Right hindlimb (tissue), 1 donor: ENCODE results near the gene NOXA1.
A peak's percentile ranks its signal among the peaks of the same experiment; 100 is the strongest.
"Not testable (repeated sequence)": the region's sequence is repeated elsewhere in the genome, so short reads cannot be mapped to it uniquely, and the experiment has no call there.

Source experiments
- DNase-seq: peaks from one replicate; pipeline ENCODE4 v3.0.0-alpha.2; 2018

Gene NOXA1

DNA sequence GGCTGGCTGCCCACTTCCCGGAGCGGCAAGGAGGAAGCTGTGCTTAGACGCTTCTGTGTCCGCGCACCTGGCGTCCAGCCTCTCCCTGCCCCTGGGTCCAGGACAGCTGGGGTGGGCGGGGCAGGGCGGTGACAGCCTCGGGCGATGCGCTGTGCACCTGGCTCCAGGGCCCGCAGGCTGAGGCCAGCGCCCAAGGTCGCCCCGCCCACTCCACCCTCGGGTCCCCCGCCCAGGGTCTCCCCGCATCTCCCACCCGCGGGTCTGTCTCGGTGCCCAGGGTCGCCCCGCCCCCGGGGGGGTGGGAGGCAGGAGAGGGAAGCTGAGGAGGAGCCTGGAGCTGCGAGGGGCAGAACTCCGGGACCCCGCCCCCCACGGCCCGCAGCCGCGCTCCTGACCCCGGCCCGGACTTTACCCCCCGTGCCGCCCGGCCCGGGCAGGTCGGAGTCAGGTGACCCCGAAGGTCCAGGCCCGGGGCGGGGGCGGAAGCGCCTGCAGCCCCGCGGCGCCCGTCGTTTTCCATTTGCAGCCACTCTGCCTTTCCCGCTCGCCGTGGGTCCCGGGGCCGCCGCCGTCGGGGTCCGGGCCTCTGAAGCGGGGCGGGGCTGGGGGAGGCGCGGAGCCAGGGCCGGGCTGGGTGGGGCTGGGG is 18.2 kb downstream of the NOXA1 start, which contains the start of gene ENTPD8:
Gene ENTPD8, minus strand, starts transcription at position 69 of the 646 bp plus-strand sequence. CDS start 3,072 bp downstream, outside the sequence.
- peak; percentile 79 for DNase-seq

DNA sequence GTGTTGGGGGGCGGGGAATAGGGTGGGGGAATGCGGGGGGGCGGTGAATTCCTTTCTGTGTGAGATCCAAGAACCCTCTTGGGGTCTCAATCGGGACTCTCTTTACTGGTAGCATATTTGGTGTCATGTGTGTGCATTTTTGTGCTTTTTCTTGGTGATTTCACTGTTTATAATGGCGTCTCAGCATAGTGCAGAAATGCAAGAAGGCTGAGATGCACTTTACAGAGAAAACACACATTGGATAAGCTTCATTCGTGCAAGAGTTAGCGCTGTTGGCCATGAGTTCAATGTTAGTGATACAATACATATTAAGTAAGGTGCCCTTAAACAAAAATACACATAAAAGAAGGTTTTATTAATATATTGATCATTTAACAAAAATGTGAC is 18.7 kb downstream of the NOXA1 start:
- no peak for DNase-seq

DNA sequence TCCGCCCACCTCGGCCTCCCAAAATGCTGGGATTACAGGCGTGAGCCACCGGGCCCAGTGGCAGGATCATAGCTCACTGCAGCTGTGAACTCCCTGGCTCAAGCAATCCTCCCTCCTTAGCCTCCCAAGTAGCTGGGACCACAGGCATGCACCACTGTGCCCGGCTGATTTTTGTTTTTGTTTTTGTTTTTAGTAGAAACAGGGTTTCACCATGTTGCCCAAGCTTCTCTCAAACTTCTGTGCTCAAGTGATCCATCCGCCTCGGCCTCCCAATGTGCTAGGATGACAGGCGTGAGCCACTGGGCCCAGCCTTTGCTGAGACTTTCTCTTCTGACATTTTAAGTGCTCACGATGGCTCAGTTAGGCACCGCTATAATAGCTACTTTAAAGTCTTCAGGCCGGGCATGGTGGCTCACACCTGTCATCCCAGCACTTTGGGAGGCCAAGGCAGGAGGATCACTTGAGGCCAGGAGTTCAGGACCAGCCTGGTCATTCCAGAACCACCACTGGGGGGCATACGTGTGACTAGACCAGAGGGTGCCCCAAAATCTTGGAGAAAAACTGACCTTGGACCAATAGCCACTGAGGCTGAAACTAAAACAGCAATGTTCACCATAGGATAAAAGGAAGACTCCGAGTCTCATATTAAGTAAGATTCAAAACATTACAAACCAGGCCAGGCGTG is 21.1 kb downstream of the NOXA1 start:
- DNase-seq: no peak

DNA sequence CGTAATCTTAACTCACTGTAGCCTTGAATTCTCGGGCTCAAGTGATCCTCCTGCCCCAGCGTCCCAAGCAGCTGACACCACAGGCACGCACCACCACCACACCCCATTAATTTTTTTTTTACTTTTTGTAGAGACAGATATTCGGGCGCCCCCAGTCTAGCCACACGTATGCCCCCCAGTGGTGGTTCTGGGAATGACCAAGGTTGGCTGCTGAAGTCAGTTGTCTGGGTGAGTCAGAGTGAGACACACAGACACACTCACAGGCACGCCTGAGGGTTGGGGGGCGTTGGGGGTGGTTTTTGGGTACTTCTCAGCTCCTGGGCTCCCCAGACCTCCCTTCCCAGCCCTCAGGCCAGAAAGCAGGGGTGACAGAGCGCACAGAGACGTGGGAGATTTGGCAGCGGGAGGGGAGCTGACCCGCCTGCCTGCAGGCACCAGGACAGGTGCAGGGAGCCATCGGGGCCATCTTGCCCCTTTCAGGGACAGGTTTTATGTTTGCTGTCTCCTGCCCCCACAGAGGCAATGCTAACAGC is 22.1 kb downstream of the NOXA1 start:
- peak; percentile 82 for DNase-seq

DNA sequence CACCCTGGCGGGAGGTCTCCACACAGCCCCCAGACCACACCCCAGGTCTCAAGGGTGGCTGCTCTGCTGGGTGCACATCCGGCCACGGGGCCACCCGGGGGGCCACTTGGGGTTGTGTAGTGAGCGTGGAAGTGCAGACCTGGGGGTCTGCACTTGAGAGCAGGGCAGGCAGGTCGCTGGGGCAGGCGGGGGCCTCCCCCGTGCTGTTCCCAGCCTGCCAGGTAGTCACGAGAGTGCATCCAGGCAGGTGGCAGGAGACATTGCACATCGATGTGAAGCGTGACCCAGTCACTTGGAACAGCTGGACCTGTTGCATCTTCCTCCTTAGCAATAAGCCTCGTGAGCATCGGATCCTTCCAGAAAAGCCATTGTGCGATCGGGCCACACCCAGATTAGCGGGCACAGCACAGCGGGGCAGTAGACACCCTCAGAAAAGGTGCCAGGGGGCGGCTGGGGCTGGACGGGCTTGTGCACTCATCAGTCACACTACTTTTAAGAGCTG is 22.8 kb downstream of the NOXA1 start:
- no peak for DNase-seq

DNA sequence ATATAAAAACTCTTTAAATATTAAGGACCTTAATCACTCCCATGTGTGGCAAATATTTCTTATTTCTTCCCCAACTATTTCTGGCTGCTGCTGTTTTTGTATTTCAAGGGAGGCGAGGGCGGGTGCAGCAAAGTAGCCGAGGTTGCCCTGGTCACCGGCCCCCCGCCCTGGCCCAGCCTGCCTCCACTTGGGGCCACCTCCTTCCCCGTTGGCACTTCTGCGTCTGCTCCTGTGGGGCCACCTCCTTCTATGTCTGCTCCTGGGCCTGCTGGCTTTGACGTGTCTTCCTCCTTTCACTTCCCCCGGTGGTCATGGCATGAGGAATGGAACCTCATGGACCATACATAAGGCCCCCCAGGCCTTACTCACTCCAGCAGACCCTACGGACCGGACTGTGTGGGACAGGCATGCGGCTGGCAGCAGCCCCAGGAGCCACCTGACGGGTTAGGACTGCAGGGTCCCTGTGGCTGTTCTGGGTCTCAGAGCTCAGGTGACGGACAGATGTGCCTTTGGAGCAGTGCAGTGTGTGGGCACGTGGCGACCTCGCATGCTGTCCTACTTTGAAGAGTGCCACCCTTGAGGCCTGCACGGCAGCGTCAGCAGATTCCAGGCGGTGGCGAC is 23.8 kb downstream of the NOXA1 start:
- no peak for DNase-seq

DNA sequence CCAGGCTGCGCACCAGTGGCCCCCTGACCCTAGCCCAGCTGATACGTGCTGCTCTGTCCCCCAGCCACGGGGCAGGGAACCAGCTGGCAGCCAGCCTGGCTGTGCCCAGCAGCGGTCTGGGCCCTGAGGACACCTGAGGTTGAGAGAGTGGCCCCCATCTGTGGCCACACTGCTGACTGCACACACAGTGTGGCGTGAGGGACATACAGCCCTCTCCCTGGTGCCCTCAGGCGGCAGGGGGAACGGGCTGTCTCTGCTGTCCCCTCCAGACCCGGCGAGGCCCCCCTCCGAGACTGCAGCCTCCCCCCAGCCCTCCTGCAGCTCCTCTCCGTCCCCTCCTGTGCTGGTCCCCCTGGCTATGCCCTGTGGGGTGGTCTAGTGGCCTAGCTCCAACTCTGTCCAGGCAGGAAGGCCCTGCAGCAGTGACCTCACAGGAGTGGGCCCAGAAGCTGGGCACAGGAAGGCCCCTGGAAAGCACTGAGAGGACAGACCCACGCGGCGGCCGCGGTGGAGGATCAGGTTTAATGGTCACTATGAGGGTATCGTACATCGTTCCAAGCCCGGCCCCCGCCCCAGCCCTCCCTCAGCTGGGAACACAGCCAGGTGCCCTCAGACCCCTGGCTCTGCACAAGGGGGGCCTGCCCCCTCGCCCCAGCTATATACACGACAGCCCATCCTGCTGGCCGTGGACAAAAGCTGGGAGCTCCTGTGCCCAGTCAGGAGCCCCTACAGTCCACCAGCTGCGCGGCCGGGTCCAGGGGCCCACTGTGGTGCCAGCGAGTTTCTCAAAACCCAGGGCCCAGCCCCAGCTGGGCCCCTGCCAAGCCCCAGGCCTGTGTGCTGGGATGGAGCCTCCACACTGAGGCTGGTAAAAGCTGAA is 24.8 kb downstream of the NOXA1 start:
- no peak for DNase-seq

DNA sequence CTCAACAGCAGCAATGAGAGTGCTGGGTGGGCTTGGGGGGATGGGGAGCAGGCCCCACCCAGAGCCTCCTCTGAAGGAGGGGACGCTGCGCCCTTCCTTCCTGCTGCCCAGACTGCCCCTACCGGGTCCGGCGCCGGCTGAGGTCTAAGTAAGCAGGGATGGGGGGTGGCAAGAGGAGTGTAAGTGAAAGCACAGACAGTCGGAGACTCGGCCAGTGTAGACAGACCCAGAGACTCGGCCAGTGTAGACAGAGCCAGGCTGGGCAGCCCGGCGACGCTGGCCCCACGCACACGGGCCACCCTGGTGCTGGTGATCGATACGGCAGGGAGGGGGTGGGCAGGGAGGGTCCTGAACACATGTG is 25.4 kb downstream of the NOXA1 start:
- no peak for DNase-seq

DNA sequence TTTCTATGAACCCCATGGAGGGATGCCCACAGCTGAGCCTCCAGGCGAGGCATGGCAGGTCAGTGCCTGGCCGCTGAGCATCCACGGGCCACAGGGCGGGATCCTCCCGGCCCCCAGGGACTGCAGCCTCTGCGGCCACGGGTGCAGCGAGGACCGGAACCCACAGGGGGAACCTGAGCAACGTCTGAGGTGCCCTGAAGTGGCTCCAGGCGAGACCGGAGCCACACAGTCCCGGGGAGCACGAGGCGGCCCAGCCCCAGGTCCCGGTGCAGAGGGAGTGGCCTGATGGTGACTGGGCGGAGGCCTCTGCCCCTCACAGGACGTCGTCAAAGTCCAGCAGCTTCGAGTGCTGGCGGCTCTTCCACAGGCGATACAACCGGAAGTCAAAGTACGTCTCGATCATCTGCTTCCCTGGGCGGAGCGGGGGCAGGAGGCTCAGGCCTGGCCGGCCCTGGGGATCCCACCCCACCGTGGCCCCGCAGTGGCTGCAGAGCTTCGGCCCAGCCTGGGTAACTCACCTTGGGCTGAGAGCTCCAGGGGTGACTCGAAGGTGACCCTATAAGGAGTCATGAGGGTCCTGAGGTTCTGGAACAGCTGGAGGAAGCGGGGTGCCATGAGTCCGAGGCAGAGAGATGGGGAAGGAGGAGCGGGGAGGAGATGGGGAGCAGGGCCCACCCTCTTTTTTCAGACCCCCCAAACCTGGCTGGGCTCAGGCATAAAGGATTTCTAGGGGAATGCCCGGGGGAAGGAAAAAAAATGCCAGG is 26.1 kb downstream of the NOXA1 start:
- DNase-seq: no peak

DNA sequence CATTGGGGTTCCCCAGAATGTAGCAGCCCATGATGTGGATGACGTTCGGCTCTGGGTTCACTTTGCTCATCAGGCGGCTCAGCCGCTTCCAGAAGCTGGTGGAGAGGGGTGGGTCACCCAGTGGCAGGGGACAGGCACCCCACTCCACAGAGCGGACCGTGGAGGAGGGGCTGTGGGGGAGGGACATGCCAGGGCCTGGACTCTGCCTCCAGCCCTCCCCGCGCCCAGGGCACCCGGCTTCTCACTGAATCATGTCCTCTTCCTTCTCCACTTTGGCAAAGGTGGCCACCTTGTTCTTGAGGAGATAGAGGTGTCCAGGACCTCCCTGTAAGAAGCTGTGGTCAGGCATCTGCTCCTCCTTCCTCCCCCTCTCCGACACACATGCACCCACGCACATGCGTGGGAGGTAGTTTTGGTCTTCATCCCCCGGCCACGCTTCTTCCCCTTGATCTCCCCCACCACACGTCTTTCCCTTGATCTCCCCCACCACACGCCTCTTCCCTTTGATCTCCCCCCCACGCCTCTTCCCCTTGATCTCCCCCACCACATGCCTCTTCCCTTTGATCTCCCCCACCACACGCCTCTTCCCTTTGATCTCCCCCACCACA is 26.8 kb downstream of the NOXA1 start:
- peak; percentile 16 for DNase-seq

DNA sequence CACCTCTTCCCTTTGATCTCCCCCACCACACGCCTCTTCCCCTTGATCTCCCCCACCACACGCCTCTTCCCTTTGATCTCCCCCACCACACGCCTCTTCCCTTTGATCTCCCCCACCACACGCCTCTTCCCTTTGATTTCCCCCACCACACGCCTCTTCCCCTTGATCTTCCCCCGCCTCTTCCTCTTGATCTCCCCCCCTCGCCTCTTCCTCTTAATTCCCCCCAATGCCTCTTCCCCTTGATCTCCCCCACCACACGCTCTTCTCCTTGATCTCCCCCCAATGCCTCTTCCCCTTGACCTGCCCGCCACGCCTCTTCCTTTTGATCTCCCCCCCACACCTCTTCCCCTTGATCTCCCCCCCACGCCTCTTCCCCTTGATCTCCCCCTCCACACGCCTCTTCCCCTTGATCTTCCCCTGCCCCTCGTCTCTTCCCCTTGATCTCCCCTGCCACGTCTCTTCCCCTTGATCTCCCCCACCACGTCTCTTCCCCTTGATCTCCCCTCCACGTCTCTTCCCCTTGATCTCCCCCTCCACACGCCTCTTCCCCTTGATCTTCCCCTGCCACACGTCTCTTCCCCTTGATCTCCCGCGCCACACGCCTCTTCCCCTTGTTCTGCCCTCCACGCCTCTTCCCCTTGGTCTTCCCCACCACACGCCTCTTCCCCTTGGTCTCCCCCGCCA is 27.5 kb downstream of the NOXA1 start:
- peak; percentile 13 for DNase-seq

DNA sequence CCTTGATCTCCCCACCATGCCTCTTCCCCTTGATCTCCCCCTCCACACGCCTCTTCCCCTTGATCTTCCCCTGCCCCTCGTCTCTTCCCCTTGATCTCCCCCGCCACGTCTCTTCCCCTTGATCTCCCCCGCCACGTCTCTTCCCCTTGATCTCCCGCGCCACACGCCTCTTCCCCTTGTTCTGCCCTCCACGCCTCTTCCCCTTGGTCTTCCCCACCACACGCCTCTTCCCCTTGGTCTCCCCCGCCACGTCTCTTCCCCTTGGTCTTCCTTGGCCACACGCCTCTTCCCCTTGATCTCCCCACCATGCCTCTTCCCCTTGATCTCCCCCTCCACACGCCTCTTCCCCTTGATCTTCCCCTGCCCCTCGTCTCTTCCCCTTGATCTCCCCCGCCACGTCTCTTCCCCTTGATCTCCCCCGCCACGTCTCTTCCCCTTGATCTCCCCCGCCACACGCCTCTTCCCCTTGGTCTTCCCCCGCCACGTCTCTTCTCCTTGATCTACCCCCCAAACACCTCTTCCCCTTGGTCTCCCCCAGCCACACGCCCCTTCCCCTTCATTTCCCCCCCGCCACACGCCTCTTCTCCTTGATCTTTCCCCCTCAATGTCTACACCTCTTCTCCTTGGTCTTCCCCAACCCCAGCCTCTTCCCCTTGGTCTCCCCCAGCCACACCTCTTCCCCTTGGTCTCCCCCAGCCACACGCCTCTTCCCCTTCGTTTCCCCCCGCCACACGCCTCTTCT is 28.2 kb downstream of the NOXA1 start:
- not testable (repeated sequence) for DNase-seq

DNA sequence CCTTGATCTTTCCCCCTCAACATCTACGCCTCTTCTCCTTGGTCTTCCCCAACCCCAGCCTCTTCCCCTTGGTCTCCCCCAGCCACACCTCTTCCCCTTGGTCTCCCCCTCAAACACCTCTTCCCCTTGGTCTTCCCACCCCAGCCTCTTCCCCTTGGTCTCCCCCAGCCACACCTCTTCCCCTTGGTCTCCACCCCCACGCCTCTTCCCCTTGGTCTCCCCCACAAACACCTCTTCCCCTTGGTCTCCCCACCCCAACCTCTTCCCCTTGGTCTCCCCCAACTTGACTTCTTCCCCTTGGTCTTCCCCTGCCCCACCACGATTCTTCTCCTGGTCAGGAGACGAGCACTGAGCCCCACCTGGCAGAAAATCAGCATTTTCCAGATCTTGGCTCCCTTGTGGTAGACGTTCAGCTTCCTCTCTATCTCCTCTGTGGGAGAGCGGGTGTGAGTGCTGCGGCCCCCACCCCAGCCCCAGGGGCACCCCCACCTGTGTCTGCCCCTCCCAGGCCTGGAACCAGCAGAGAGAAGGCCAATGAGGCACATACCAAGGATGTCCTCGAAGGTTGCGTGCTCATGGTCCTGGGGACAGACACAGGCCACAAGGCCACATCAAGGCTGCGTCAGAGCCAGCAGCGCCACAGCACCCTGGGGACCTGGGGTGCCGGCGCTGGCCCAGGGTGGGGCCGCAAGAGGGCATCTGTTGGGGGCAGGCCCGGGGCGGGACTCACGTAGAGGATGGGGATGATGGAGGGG is 29.0 kb downstream of the NOXA1 start:
- DNase-seq: peak; percentile 18

DNA sequence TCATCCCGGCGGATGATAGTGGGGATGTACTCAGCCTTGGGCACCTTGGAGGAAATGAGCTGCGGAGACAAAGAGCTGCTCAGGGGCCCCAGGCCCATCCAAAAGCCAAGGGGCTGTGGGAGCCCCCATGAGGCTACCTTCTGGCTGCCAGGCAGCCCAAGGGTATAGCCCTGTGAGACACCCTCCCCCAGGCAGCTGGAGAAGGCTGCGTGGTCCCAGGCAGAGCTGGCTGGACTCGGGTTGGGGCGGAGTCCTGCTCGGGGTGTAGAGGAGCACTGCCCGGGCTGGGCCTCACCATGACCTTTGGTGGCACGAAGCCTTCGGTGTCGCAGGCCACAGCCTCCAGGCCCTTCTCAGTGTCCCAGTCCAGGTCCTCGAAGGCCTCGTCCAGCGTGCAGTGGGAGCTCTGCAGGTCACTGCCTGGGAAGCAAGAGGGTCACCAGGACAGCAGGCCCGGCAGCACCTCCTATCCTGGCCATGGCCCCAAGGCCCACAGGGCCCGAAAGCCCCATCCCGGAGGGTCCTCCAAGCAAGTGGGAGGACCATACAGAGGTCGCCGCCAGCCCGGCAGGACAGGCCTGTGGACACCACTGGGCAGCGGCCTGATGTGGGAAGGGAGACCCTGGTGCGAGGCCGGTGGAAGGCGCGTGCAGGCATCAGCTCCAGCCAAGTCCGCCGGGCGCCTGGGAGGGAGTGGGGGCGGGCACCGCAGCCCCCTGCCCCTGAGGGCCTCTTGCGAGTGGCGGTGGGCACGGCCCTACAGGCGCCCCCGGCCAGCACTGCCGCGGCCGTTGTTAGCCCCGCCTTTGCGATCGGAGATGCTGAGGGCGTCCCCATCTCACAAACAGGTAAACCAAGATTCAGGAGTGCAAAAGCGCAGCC is 29.8 kb downstream of the NOXA1 start:
- peak; percentile 27 for DNase-seq

DNA sequence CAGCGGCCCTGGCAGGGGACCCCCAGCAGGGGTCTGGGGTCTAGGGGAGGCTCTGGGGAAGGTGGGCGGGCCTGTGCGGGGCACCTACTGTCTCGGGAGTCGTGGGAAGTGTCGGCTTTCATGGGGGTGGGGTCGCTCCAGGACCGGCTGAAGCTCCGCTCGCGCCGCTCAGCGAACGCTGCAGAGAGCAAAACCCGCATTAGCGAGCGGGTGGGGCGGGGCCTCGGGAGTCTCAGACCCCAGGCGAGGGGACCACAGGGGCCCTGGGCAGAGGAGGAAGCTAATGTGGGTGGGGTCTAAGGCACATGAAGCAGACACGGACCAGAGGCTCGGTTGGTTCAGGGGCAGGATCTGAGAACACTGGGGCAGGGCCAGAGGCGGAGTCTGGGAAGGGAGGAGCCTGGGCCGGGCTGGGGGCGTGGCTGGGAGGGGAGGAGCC is 30.5 kb downstream of the NOXA1 start:
- peak; percentile 73 for DNase-seq

DNA sequence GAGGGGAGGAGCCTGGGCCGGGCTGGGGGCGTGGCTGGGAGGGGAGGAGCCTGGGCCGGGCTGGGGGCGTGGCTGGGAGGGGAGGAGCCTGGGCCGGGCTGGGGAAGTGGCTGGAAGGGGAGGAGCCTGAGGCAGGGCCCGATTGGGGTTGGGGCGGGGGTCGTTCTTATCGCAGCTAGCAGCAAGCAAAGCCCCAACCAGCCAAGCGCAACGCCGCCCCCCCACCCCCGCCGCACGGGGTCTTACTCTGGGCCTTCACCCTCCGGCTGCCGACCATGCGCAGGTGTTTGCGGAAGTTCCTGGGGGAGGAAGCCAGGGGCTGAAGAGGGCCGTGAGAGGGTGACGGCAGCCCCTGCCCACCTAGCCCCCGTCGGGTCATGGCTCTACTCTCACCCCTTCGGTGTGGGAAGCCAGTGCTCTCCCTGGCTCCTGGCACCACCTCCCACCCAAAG is 31.0 kb downstream of the NOXA1 start:
- DNase-seq: peak; percentile 58

DNA sequence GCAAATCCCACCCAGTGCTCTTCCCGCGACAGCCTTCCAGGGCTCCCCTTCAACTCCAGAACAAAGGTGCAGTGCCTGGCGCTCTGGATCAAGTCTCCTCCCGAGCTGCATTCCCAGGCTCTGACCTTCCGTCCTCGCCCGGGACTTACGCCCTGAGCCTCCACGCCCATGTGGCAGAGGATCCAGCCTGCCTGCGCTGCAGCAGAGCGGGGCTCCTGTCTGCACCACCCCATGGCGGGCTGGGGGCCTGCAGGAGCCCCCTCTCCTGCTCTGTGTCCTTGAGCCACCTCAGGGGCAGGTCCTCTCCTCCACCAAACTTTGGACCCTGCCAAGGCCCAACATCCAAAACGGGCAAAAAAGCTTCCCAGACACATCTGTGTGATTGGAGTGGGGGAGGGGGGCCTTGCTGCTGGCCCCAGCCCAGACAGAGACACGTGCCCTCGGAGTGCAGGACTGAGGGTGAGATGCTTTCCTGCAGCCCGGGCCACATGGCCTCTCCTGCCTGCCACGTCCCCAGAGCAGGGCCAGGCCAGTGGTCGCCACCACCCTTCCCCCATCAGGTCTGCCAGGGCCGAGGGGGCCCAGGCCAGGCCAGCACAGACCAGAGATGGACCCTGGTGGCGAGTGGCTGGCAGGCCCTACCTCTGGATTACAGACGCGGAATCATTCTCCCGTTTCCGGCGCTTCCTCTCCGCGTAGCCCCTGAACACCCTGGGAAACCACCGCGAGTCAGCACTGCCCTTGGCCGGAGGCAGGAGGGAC is 31.6 kb downstream of the NOXA1 start:
- DNase-seq: peak; percentile 52
